BLaER1 treated with 17β-estradiol and CSF1 and Interleukin-3, amounts not matched to agents 10 nM and 100 nM (cell line): ENCODE measurements around the gene DNASE1L1.

ENCODE experiments used
- H3K27ac ChIP-seq, 11 experiments: shearing (Covaris generic); formaldehyde crosslinking; 2 replicates each; pipeline ENCODE4 v1.8.1; 2022
- H3K27me3 ChIP-seq, 11 experiments: shearing (Covaris generic); formaldehyde crosslinking; 2 replicates each; pipeline ENCODE4 v1.8.1; 2022
- H3K36me3 ChIP-seq, 11 experiments: shearing (Covaris generic); formaldehyde crosslinking; 2 replicates each; pipeline ENCODE4 v1.8.1; 2022
- H3K4me1 ChIP-seq, 10 experiments: shearing (Covaris generic); formaldehyde crosslinking; 2 replicates each; pipeline ENCODE4 v1.8.1; 2022
- H3K4me2 ChIP-seq, 11 experiments: shearing (Covaris generic); formaldehyde crosslinking; 2 replicates each; pipeline ENCODE4 v1.8.1; 2022
- H3K4me3 ChIP-seq, 10 experiments: shearing (Covaris generic); formaldehyde crosslinking; 2 replicates each; pipeline ENCODE4 v1.8.1; 2022
- H3K9ac ChIP-seq, 11 experiments: shearing (Covaris generic); formaldehyde crosslinking; 2 replicates each; pipeline ENCODE4 v1.8.1; 2022
- H3K9me3 ChIP-seq, 11 experiments: shearing (Covaris generic); formaldehyde crosslinking; replicated peaks in 1 of 11; 2 replicates each; pipeline ENCODE4 v1.8.1; 2022
- H4K20me1 ChIP-seq, 11 experiments: shearing (Covaris generic); formaldehyde crosslinking; 2 replicates each; pipeline ENCODE4 v1.8.1; 2022
- Cebpa-rat ChIP-seq, 11 experiments: shearing (Covaris generic); IDR thresholded peaks; 2 replicates each; pipeline ENCODE4 v1.8.1; 2022

DNASE1L1 gene

DNA sequence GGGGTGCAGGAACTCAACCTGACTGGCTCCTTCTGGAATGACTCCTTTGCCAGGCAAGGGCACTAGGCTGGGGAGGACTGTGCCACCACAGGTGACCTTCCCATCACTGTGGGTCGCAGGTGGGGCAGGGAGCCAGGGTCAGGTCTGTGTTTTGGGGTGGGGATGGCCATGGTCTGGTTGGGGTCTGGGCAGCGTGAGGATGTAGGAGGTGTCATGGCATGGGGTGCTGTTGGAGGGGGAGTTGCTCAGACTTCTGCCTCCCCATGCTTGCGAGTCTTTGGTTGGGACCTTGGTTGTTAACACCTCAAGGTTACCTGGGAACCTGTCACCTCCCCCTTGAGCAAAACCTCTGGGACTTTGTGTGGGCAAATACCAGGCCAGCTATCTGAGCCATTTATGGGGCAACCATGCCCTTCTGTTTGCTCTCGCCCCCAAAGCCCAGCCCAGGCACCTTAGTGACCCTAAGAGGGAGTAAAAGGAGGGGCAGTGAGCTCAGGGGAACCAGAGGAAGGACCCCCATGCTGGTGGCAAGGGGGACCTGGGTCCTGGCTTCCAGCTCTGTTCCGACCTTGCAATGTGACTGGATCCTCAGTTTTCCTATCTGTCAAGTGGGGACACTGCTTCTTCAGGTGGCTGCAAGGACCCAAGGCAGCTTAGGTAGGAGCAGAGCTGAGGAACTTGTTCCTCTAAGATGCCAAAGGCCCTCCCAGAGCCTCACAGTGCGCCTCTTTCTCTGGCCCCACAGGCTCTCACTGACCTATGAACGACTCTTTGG lies 25.5 kb upstream of the DNASE1L1 start:
- H3K27me3 ChIP-seq, result peaks cover 3 to 55% (median 31%) of the 10 kb centered on the region in 11 experiments; a peak in 16 of 22 replicates
- no peak overlapping the region for H3K9ac ChIP-seq
- TF ChIP-seq Cebpa-rat (IDR thresholded peaks at IDR 0.05), result no peak
- peaks cover 5 to 71% (median 41%) of the 10 kb centered on the region in 11 experiments; a peak in 19 of 22 replicates for H4K20me1 ChIP-seq
- no peak overlapping the region for H3K27ac ChIP-seq
- peaks cover 13 to 56% (median 46%) of the 10 kb centered on the region in 11 experiments; a peak in 21 of 22 replicates for H3K36me3 ChIP-seq
- peaks cover 27 to 61% (median 46%) of the 10 kb centered on the region in 10 experiments for H3K4me1 ChIP-seq
- peaks cover 0 to 25% (median 12%) of the 10 kb centered on the region in 11 experiments; a peak in 12 of 22 replicates for H3K9me3 ChIP-seq
- peak overlapping the region in 1 of 11 experiments; percentile 7; a peak in 1 of 22 replicates for H3K4me2 ChIP-seq
- no peak overlapping the region for H3K4me3 ChIP-seq

- TF ChIP-seq Cebpa-rat (IDR thresholded peaks at IDR 0.05), result no peak
- Histone ChIP-seq H3K27ac (no peak overlapping the region), H3K27me3 (peaks cover 3 to 55% (median 31%) of the 10 kb centered on the region in 11 experiments; a peak in 16 of 22 replicates), H3K4me1 (peaks cover 27 to 54% (median 44%) of the 10 kb centered on the region in 10 experiments), H3K9me3 (peaks cover 0 to 29% (median 14%) of the 10 kb centered on the region in 11 experiments; a peak in 16 of 22 replicates), H3K4me2 (0 out of 22 replicates have a peak overlapping the region, but pooled peaks of 1 of the 11 experiments have one; percentile 7), H4K20me1 (peaks cover 5 to 62% (median 33%) of the 10 kb centered on the region in 11 experiments; a peak in 19 of 22 replicates), H3K4me3 (no peak overlapping the region), H3K9ac (peak overlapping the region in 1 of 11 experiments; percentile 14; a peak in 1 of 22 replicates), H3K36me3 (peaks cover 9 to 48% (median 42%) of the 10 kb centered on the region in 11 experiments; a peak in 21 of 22 replicates)
These were observed 24.6 kb upstream of the DNASE1L1 start for GRCh38 chrX:154433605-154434004.

DNA sequence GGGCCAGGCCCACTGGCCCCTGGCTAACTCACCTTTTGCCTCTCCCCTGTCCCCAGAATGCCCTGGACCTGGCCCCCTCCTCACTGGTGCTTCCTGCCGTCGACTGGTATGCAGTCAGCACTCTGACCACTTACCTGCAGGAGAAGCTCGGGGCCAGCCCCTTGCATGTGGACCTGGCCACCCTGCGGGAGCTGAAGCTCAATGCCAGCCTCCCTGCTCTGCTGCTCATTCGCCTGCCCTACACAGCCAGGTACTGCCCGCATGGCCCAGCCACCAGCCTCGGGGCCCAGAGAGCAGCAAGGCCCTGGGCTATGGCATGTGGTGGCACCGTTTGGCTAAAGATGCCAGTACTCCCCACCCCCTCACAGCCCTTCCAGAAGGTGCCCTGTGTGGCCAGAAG lies 23.2 kb upstream of the DNASE1L1 start:
- Histone ChIP-seq H3K36me3 (peaks cover 9 to 48% (median 42%) of the 10 kb centered on the region in 11 experiments; a peak in 21 of 22 replicates), H3K27me3 (peaks cover 3 to 55% (median 28%) of the 10 kb centered on the region in 11 experiments; a peak in 16 of 22 replicates), H3K4me2 (peak overlapping the region in 6 of 11 experiments; percentile 64 to 88 (median 78); a peak in 11 of 22 replicates), H3K9me3 (peaks cover 0 to 31% (median 21%) of the 10 kb centered on the region in 11 experiments; a peak in 16 of 22 replicates), H3K4me3 (peak overlapping the region in 2 of 10 experiments; percentile 17 to 76; a peak in 3 of 20 replicates), H4K20me1 (peaks cover 0 to 55% (median 23%) of the 10 kb centered on the region in 11 experiments; a peak in 14 of 22 replicates), H3K4me1 (peaks cover 20 to 53% (median 46%) of the 10 kb centered on the region in 10 experiments), H3K27ac (peak overlapping the region in 8 of 11 experiments; percentile 39 to 84 (median 64); a peak in 12 of 22 replicates), H3K9ac (peak overlapping the region in 6 of 11 experiments; percentile 14 to 81 (median 50); a peak in 8 of 22 replicates)
- no peak for TF ChIP-seq Cebpa-rat (IDR thresholded peaks at IDR 0.05)

DNA sequence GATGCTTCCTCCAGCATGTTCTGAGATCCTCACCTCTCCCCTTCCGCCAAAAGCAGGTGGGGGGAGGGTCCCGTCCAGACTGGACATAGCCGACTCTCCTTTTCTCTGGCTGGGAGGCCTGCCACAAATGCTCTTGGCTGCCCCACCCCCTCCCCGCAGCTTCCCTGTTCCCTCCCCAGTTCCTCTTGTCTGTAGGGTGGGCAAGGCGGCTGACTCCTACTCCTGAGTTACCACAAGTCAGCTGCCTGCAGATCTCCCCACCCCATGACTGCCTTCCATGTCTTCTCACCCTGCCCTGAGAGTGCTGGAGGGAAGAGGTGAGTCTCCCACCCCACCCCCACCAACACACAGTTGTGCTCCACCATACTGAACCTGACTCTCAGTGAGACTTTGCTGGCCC lies 22.3 kb upstream of the DNASE1L1 start:
- Histone ChIP-seq H3K4me2 (peak overlapping the region; percentile 41 to 88 (median 73)), H3K4me3 (peak overlapping the region in 7 of 10 experiments; percentile 14 to 86 (median 78); a peak in 11 of 20 replicates), H3K36me3 (peaks cover 9 to 48% (median 42%) of the 10 kb centered on the region in 11 experiments; a peak in 21 of 22 replicates), H4K20me1 (peaks cover 0 to 55% (median 23%) of the 10 kb centered on the region in 11 experiments; a peak in 14 of 22 replicates), H3K4me1 (peaks cover 20 to 58% (median 49%) of the 10 kb centered on the region in 10 experiments), H3K9ac (peak overlapping the region; percentile 23 to 85 (median 58); a peak in 15 of 22 replicates), H3K27me3 (peaks cover 3 to 60% (median 28%) of the 10 kb centered on the region in 11 experiments; a peak in 16 of 22 replicates), H3K27ac (peak overlapping the region; percentile 34 to 84 (median 50); a peak in 19 of 22 replicates), H3K9me3 (peaks cover 0 to 31% (median 19%) of the 10 kb centered on the region in 11 experiments; a peak in 16 of 22 replicates)
- no peak for TF ChIP-seq Cebpa-rat (IDR thresholded peaks at IDR 0.05)

DNA sequence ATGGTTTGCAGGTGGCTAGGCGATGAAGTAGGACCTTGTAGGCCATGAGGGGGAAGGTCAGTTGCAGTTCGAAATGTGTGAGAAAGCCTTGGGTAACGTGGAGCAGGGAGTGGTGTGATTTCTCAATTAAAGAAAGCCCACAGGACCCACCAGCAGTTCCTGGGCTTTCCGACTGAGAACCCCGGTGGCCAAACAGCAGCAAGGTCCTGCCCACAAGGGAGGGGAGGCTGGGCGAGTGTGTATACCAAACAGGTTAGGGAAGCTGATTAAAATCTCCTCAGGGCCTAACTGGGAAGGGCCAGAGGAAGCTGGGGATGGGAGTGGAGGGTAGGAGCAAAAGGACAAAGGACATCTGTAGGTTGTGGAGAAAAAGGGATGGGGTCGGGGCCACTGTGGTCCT lies 21.9 kb upstream of the DNASE1L1 start:
- Histone ChIP-seq H3K36me3 (peaks cover 9 to 44% (median 42%) of the 10 kb centered on the region in 11 experiments; a peak in 21 of 22 replicates), H3K27ac (peak overlapping the region; percentile 34 to 84 (median 50); a peak in 19 of 22 replicates), H3K4me2 (peak overlapping the region; percentile 41 to 88 (median 73)), H3K9ac (peak overlapping the region; percentile 23 to 85 (median 58); a peak in 16 of 22 replicates), H3K27me3 (peaks cover 3 to 60% (median 28%) of the 10 kb centered on the region in 11 experiments; a peak in 16 of 22 replicates), H3K4me3 (peak overlapping the region in 8 of 10 experiments; percentile 14 to 86 (median 77); a peak in 12 of 20 replicates), H3K9me3 (peaks cover 0 to 26% (median 19%) of the 10 kb centered on the region in 11 experiments; a peak in 16 of 22 replicates), H4K20me1 (peaks cover 0 to 54% (median 23%) of the 10 kb centered on the region in 11 experiments; a peak in 14 of 22 replicates), H3K4me1 (peaks cover 20 to 57% (median 45%) of the 10 kb centered on the region in 10 experiments)
- no peak; a peak in 1 of 22 replicates for TF ChIP-seq Cebpa-rat (IDR thresholded peaks at IDR 0.05)

DNA sequence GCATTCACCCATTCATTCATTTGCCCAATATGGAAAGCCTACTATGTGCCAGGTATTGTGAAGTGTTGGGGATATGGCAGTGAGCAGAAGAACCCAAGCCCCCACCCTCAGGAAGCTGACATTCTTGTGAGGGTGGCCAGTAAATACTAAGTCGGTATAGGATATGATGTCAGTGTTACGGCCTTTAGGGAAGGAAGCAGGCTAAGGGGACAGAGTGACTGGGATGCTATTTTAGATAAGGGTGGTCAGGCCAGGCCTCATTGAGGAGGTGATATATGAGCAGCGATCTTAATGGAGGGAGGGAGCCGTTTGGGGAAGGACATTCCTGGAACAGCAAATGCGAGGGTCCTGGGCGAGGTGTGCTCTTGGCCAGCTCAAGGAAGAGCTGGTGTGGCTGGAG lies 21.4 kb upstream of the DNASE1L1 start:
- peaks cover 20 to 55% (median 43%) of the 10 kb centered on the region in 10 experiments for H3K4me1 ChIP-seq
- H3K9me3 ChIP-seq, result peaks cover 0 to 25% (median 19%) of the 10 kb centered on the region in 11 experiments; a peak in 16 of 22 replicates
- H3K4me2 ChIP-seq, result peak overlapping the region; percentile 41 to 88 (median 73)
- peak overlapping the region; percentile 30 to 84 (median 50); a peak in 19 of 22 replicates for H3K27ac ChIP-seq
- H3K36me3 ChIP-seq, result peaks cover 9 to 40% (median 38%) of the 10 kb centered on the region in 11 experiments; a peak in 21 of 22 replicates
- peaks cover 0 to 49% (median 21%) of the 10 kb centered on the region in 11 experiments; a peak in 14 of 22 replicates for H4K20me1 ChIP-seq
- peak overlapping the region in 8 of 10 experiments; percentile 22 to 86 (median 77); a peak in 10 of 20 replicates for H3K4me3 ChIP-seq
- peaks cover 3 to 57% (median 27%) of the 10 kb centered on the region in 11 experiments; a peak in 16 of 22 replicates for H3K27me3 ChIP-seq
- peak overlapping the region; percentile 1 to 85 (median 58); a peak in 14 of 22 replicates for H3K9ac ChIP-seq
- no peak; a peak in 1 of 22 replicates for TF ChIP-seq Cebpa-rat (IDR thresholded peaks at IDR 0.05)

- Histone ChIP-seq H3K4me1 (peaks cover 20 to 52% (median 43%) of the 10 kb centered on the region in 10 experiments), H3K9me3 (peaks cover 0 to 25% (median 19%) of the 10 kb centered on the region in 11 experiments; a peak in 16 of 22 replicates), H3K36me3 (peaks cover 9 to 33% (median 30%) of the 10 kb centered on the region in 11 experiments; a peak in 21 of 22 replicates), H3K27me3 (peaks cover 3 to 49% (median 24%) of the 10 kb centered on the region in 11 experiments; a peak in 16 of 22 replicates), H3K27ac (peak overlapping the region in 6 of 11 experiments; percentile 50 to 84 (median 78); a peak in 7 of 22 replicates), H3K9ac (peak overlapping the region in 10 of 11 experiments; percentile 75 to 87 (median 84); a peak in 9 of 22 replicates), H3K4me2 (peak overlapping the region; percentile 64 to 88 (median 75)), H4K20me1 (peaks cover 0 to 42% (median 18%) of the 10 kb centered on the region in 11 experiments; a peak in 14 of 22 replicates), H3K4me3 (peak overlapping the region; percentile 68 to 86 (median 76); a peak in 19 of 20 replicates)
- TF ChIP-seq Cebpa-rat (IDR thresholded peaks at IDR 0.05), result no peak
These were observed 20.7 kb upstream of the DNASE1L1 start for GRCh38 chrX:154429711-154430110.
